ENCODE measurements around the gene ZBTB45. TPM values are rescaled to one million over a fixed set of nuclear protein-coding genes. Genes with fewer than 3 reads are reported as not detected.

The ZBTB45 gene
- total and polyA plus RNA-seq, 10 donors: 4.0 to 16.0 (median 12.0) TPM

DNA sequence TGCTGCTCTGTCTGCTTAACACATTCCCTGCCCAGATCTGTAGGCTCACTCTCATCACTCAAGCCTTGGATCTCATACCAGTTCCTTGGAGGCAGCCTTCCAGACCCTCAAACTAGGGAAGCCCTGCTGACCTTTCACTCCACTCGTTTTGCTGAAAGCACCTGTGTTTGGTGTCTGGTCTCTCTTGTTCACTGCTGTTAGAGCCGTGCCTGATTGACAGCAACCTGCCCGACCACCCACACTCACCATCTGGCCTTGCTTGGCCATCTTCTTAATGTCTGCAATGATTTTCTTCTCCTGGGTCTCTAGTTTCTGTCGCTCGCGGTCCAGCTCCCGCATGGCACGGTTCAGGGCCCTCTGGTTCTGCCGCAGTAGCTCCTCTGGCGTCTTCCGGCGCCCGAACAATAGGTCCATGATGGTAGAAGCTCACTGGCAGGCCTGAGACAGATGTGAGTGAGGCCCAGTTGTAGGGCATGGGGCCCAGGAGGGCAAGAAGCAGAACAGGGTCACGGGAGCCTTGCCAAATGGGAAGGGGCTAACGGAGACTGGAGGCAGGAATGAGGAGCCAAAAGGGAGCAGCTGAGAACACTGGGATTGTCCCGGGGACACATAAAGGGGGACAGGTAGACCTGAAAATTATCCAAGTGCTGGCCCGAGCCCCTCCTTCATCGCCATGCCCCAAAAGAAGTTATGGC is 34.3 kb upstream of the ZBTB45 start:
- no peak for TF ChIP-seq POLR2A (IDR thresholded peaks at IDR 0.05)
- TF ChIP-seq POLR2AphosphoS5 (IDR thresholded peaks at IDR 0.05): peak in 1 of 3 donors; percentile 37
- intact Hi-C loops (cut with DNase I; ENCODE audit: low total_unique reads): no loop called here

DNA sequence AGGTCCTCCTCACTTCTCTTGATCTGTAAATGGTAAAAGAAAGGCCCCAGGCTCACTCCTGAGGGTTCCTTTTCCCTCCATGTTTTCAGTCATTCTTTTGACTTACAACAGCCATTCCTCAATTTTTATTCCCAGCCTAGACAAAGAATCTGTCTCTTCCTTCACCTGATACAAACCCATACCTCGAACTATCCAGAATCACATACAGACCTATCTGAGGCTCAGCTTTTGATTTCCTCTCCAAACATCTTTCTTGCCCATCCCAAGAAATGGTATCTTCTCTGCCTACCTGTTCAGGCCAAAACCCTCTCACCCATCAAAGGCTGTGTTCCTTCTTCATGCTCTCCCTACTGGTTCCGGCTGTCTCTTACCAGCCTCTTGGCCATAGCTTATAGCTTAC is 33.0 kb upstream of the ZBTB45 start:
- H3K36me3 ChIP-seq: peaks cover 14 to 83% (median 75%) of the 10 kb centered on the region in 6 donors
- H3K9me3 ChIP-seq: no peaks in the 10 kb centered on the region
- peaks cover 32 to 73% (median 47%) of the 10 kb centered on the region in 6 donors for H3K4me1 ChIP-seq
- intact Hi-C loops (cut with DNase I; ENCODE audit: low total_unique reads): no loop called here
- TF ChIP-seq CTCF (IDR thresholded peaks at IDR 0.05 in 8 of 11, conservative IDR thresholded peaks at IDR 0.05 in 3 of 11): no peak
- TF ChIP-seq POLR2A (IDR thresholded peaks at IDR 0.05): no peak
- no peak for TF ChIP-seq POLR2AphosphoS5 (IDR thresholded peaks at IDR 0.05)
- WGBS, 5 donors: 91 to 95% (median 92%) methylated on average over 2 of the region's 2 CpGs
- no peak overlapping the region for H3K4me3 ChIP-seq
- no peaks in the 10 kb centered on the region for H3K27me3 ChIP-seq (replicated peaks in 1 of 7)
- no peak overlapping the region for H3K27ac ChIP-seq
- no peak for DNase-seq

More for the DNA sequence above, 34.3 kb upstream of the ZBTB45 start:
- Histone ChIP-seq H3K27ac (peak overlapping the region; percentile 95 to 100 (median 97)), H3K4me3 (peak overlapping the region; percentile 62 to 90 (median 72)), H3K36me3 (peaks cover 10 to 70% (median 62%) of the 10 kb centered on the region in 6 donors), H3K9me3 (no peaks in the 10 kb centered on the region), H3K4me1 (peaks cover 32 to 64% (median 46%) of the 10 kb centered on the region in 6 donors), H3K27me3 (replicated peaks in 1 of 7) (no peaks in the 10 kb centered on the region)
- DNase-seq: peak; percentile 78
- 38 to 59% (median 50%) methylated on average over 18 of the region's 18 CpGs for WGBS, 5 donors

- H3K36me3 ChIP-seq: peaks cover 14 to 88% (median 79%) of the 10 kb centered on the region in 6 donors
Observed at GRCh38 chr19:58551577-58552471, 32.2 kb upstream of the ZBTB45 start.

GRCh38 chr19:58551123-58551497 is 31.5 kb upstream of the ZBTB45 start:
- no peak overlapping the region for H3K27ac ChIP-seq
- intact Hi-C loops (cut with DNase I; ENCODE audit: low total_unique reads): no loop called here
- WGBS, 5 donors: 50 to 63% (median 50%) methylated on average over 1 of the region's 1 CpG
- no peak overlapping the region for H3K4me3 ChIP-seq
- DNase-seq: no peak
- no peak for TF ChIP-seq CTCF (IDR thresholded peaks at IDR 0.05 in 8 of 11, conservative IDR thresholded peaks at IDR 0.05 in 3 of 11)
- TF ChIP-seq POLR2AphosphoS5 (IDR thresholded peaks at IDR 0.05): no peak
- no peak for TF ChIP-seq POLR2A (IDR thresholded peaks at IDR 0.05)
- peaks cover 14 to 88% (median 75%) of the 10 kb centered on the region in 6 donors for H3K36me3 ChIP-seq
- H3K4me1 ChIP-seq: peaks cover 31 to 73% (median 46%) of the 10 kb centered on the region in 6 donors
- no peaks in the 10 kb centered on the region for H3K9me3 ChIP-seq
- H3K27me3 ChIP-seq (replicated peaks in 1 of 7): no peaks in the 10 kb centered on the region

More at GRCh38 chr19:58551577-58552471, 32.2 kb upstream of the ZBTB45 start:
- 93 to 95% (median 94%) methylated on average over 17 to 18 of the region's 18 CpGs for WGBS, 5 donors
- no peak for DNase-seq
- Histone ChIP-seq H3K4me1 (peaks cover 30 to 73% (median 46%) of the 10 kb centered on the region in 6 donors), H3K27ac (no peak overlapping the region), H3K9me3 (no peaks in the 10 kb centered on the region), H3K27me3 (replicated peaks in 1 of 7) (no peaks in the 10 kb centered on the region), H3K4me3 (no peak overlapping the region)
- TF ChIP-seq POLR2AphosphoS5 (IDR thresholded peaks at IDR 0.05) (peak in 2 of 3 donors; percentile 50 to 53), POLR2A (IDR thresholded peaks at IDR 0.05) (no peak), CTCF (IDR thresholded peaks at IDR 0.05 in 8 of 11, conservative IDR thresholded peaks at IDR 0.05 in 3 of 11) (no peak)
- intact Hi-C loops (cut with DNase I; ENCODE audit: low total_unique reads): no loop called here

All from spleen (tissue), 11 donors.